Stimulated activated CD4-positive, alpha-beta T cell treated with anti-CD3 and anti-CD28 coated beads, Interleukin-15, amount 100 ng/mL, for 48 hours (primary cell): Measurements from ENCODE around the gene IFT122.
"Not testable (repeated sequence)": the region's sequence is repeated elsewhere in the genome, so short reads cannot be mapped to it uniquely, and the experiment has no call there.

Experiments
- DNase-seq, 2 donors: peaks; one replicate each; pipeline ENCODE4 v3.0.0-alpha.2; 2020; ENCODE audit warnings: low read depth in 2 of 2

IFT122 gene

GRCh38 chr3:129439817-129440617, at the start of gene IFT122, which contains the start of gene MBD4:
IFT122 (plus strand) TSS chr3:129440224; CDS start chr3:129440331, 107 bp downstream.
MBD4 (minus strand) TSS chr3:129439948; CDS start chr3:129439833, 115 bp downstream.
- peak; percentile 98 to 99 for DNase-seq

DNA sequence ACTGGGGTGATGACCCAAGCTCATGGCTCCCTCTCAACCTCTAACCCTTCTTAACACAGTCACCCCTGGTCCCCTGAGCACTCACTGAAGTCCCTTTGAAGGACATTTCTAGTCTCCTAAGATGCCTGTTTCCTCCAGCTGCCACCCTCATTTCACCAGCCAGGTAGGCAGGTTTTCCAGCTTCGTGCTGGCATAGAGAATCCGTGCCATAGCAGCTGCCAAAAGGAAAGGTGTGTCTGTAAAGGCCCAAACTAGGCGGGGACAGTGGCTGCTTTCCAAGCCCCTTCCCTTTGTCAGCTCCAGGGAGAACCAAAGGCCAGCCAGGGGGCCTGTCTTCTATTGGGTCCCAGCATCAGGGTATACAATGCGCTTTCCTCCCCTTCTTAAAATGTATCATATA, 48.4 kb upstream of the IFT122 start:
- not testable (repeated sequence) for DNase-seq

- not testable (repeated sequence) for DNase-seq
These were observed 47.7 kb upstream of the IFT122 start for GRCh38 chr3:129392106-129392887.

GRCh38 chr3:129393271-129393670, 46.8 kb upstream of the IFT122 start:
- no peak for DNase-seq

- not testable (repeated sequence) for DNase-seq
These were observed 46.1 kb upstream of the IFT122 start for GRCh38 chr3:129393760-129394564.

DNA sequence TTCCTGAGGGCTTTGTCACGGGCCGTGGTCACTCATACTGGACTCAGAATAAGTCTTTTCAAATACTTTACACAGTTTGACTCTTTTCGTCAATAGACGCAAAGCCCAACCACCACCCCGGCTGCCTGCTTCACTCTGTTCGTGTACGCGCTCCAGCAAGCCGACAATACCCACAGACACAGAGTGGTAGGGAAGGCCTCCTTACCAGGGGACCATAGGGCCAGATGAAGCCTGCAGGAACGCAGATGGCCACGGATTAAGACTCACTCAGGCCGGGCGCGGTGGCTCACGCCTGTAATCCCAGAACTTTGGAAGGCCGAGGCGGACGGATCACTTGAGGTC, 41.2 kb upstream of the IFT122 start:
- DNase-seq: no peak

GRCh38 chr3:129399145-129399894, 40.7 kb upstream of the IFT122 start:
- peak; percentile 49 to 64 for DNase-seq

- no peak for DNase-seq
These were observed 40.1 kb upstream of the IFT122 start for GRCh38 chr3:129399895-129400357.

DNA sequence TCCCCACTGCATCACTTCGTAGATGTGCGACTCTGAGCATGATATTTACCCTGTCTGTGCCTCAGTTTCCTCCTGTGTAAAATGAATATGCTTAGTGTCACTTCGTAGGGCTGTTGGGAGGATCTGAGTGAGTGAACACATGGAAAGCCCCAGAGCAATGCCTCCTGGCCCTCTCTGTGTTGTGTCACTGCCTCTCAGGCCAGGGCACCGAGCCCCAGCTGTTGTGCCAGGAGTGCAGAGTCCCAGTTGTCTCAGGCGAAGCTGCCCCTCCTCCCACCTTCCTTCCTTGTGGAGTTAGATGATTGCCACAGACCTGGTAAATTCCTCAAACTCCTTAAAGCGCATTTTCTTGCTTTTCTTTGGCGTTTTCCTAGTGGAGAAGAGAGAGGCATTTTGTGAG, 37.8 kb upstream of the IFT122 start:
- DNase-seq: no peak

- DNase-seq: no peak
These were observed 37.4 kb upstream of the IFT122 start for GRCh38 chr3:129402616-129403015.

DNA sequence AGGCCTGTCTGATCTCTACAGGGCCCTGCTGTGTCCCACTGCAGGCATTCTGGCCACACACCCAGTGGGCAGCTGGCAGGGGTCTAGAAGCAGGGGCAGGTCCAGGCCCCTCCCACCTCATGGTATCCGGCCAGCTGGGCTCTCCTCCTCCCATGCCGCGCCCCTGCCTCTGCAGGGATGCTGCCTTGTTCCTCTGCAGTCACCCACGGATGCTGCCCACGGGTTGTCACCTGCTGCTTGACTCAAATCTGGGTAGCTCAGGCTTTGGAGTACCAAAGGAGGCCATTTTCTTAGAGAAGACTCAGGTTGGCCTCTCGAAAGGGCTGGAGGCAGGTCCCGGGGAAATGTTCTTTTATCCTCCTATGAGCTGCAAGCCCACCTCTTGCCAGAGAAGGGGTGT, 36.6 kb upstream of the IFT122 start:
- no peak for DNase-seq

- no peak for DNase-seq
These were observed 35.9 kb upstream of the IFT122 start for GRCh38 chr3:129404130-129404529.

DNA sequence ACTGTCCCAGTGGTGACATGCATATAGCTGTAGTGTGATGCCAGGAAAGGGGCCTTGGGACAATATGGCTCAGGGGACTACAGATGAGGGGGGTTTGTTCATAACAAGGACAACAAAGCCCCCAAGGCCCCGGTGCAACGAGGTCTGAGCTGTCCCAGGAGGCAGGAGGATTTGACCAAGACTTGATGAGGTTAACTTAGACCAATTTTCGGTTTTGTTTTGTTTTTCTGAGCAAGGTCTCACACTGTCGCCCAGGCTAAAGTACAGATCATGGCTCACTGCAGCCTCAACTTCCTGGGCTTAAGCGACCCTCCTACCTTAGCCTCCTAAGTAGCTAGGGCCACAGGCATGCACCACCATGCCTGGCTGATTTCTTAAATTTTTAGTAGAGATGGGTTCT, 35.4 kb upstream of the IFT122 start:
- no peak for DNase-seq

DNA sequence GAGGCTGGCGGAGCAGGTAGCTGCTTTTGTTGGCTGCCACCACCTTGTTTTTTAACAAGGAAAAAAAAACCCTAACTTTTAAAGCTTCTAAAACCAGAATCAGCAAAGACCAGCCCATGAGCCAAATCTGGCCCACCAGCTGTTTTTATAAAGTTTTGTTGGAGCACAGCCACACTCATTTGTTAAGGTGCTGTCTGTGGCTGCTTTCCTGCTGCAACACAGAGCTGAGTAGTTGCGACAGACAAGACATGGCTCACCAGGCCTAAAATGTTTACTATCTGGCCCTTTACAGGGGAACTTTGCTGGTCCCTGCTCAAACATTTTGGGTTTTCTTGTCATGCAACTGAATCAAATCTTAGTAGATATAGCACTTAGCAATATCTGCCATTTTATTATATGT, 30.5 kb upstream of the IFT122 start:
- no peak for DNase-seq

GRCh38 chr3:129410971-129411370, 29.1 kb upstream of the IFT122 start:
- DNase-seq: no peak

GRCh38 chr3:129412542-129413198, 27.4 kb upstream of the IFT122 start:
- no peak for DNase-seq

DNA sequence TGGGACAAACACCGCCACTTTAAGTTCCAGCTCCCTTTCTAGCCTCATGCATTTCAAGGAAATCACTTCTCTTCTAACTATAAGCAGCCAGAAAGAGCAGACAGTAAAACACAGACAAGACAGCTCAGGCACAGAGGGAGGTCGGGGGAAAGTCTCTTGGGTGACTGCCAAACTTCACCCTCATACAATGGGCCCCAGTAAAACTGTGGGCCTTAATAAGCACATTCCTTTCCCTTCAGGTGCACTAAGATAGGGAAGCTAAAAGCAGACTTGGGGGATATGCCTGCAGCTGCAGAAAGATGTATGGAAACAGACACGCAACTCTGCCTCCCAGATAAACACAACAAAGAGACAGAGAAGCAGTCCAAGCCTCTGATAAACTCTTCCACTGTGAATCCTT, 26.8 kb upstream of the IFT122 start:
- not testable (repeated sequence) for DNase-seq

- DNase-seq: no peak
These were observed 26.1 kb upstream of the IFT122 start for GRCh38 chr3:129413687-129414506.

DNA sequence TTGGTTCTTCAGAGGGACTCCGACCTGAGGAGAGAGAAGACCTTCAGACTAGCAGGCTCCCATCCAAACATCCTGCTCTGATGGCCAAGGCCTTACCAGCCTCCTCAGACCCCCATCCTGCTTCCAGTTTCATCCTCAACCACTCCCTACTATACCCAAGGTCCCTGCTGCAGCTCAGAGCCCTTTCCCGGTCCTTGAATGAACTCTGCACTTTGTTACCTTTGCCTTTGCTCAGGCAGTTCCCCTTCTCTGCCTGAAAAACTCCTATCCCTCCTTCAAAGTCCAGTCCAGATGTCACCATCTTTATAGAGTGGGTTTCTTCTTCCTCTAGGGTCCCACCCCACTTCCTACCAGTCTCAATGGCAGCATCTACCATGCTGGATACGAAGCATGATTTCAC, 24.6 kb upstream of the IFT122 start:
- DNase-seq: no peak

DNA sequence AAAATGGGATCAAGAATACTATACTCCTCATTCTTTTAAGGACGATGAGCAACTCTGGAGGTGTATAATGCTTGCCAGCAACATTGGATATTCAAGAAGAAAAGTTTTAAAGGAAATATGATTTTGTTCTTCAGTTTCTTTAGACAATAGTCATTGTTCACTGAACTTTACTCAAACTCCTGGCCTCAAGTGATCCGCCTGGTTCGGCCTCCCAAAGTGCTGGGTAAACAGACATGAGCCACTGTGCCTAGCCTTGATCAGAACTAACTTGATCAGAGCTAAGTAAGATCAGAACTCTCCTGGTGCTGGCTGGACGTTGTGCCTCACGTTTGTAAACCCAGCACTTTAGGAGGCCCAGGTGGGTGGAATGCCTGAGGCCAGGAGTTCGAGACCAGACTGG, 24.2 kb upstream of the IFT122 start:
- DNase-seq: no peak
